COLO668 (cell line): ENCODE results near the gene FBXO48.

ENCODE experiments used
- DNase-seq: peaks from one replicate; lab custom pipeline; 2025; ENCODE audit not compliant: unreplicated experiment; lab: John Stamatoyannopoulos, UW

The FBXO48 gene

GRCh38 chr2:68414876-68415275 is 52.2 kb downstream of the FBXO48 start:
- no peak for DNase-seq

- no peak for DNase-seq
These were observed 52.6 kb downstream of the FBXO48 start for GRCh38 chr2:68414452-68414851.

- no peak for DNase-seq
These were observed 53.6 kb downstream of the FBXO48 start for GRCh38 chr2:68413466-68413865.

- no peak for DNase-seq
These were observed 54.8 kb downstream of the FBXO48 start for GRCh38 chr2:68412127-68412819.

GRCh38 chr2:68411397-68412126 is 55.5 kb downstream of the FBXO48 start:
- DNase-seq, result no peak
